HepG2 (cell line): Measurements from ENCODE around the gene ZNF212. TPM values are rescaled to one million over a fixed set of nuclear protein-coding genes. Genes with fewer than 3 reads are reported as not detected.

Experiments used
- DPF2 ChIP-seq: sonication (generic); formaldehyde crosslinking; IDR thresholded peaks from 2 replicates; pipeline ENCODE4 v1.4.0; 2020; ENCODE audit warnings: mild to moderate bottlenecking, low read depth, missing genetic modification reagents, borderline replicate concordance
- HDAC6 ChIP-seq: fragments of 200-600 bp; sonication (generic); IDR thresholded peaks from 2 replicates; pipeline ENCODE4 v1.7.0; 2017; ENCODE audit warnings: mild to moderate bottlenecking, antibody characterized with exemption, low read length, low read depth
- KLF9 ChIP-seq: IDR thresholded peaks from 2 replicates; pipeline ENCODE4 v1.6.1; 2016; ENCODE audit warnings: low read depth
- LCORL ChIP-seq, 2 experiments: fragments of 450-650 bp in 1 of 2; sonication (generic) in 1 of 2; formaldehyde crosslinking in 1 of 2; IDR thresholded peaks; 2 replicates each; pipeline versions ENCODE4 v1.5.0 to v1.6.1; 2017 to 2020; ENCODE audit warnings: antibody characterized with exemption in 1 of 2, missing genetic modification reagents in 1 of 2
- RFX3 ChIP-seq: IDR thresholded peaks from 2 replicates; pipeline ENCODE4 v1.6.1; 2016; ENCODE audit warnings: missing biosample characterization, missing genetic modification reagents
- SOX6 ChIP-seq, 2 experiments: fragments of 450-650 bp in 1 of 2; sonication (generic) in 1 of 2; formaldehyde crosslinking in 1 of 2; IDR thresholded peaks; 2 replicates each; pipeline versions ENCODE4 v1.4.0 to v1.6.1; 2017 to 2020; ENCODE audit warnings: antibody characterized with exemption in 1 of 2, mild to moderate bottlenecking in 1 of 2, missing genetic modification reagents in 1 of 2
- ZZZ3 ChIP-seq: sonication (generic); formaldehyde crosslinking; IDR thresholded peaks from 2 replicates; pipeline ENCODE4 v1.4.0; 2020; ENCODE audit warnings: missing genetic modification reagents, mild to moderate bottlenecking, borderline replicate concordance
- polyA plus RNA-seq, 8 experiments: library from polyadenylated mRNA; depleted of rRNA in 3 of 8; stranded (reverse) in 7 of 8; unstranded in 1 of 8; fragments of >200 nt; fragmentation: Illumina TruSeq in 4 of 8; extraction: Trizol in 4 of 8; gene quantifications; 2 replicates each; pipeline versions ENCODE4 v1.2.1 to v1.2.3, GENCODE V29; 2011 to 2016; ENCODE audit warnings: low read depth in 4 of 8, missing spikeins in 1 of 8, mixed read lengths in 1 of 8; ENCODE audit not compliant: insufficient read depth in 1 of 8
- total RNA-seq, 5 experiments: library from RNA; depleted of rRNA; stranded (reverse); fragments of >200 nt; fragmentation: Illumina TruSeq; extraction: Trizol; gene quantifications; 2 replicates each; pipeline ENCODE4 v1.2.3, GENCODE V29; 2016; ENCODE audit warnings: low read depth in 1 of 5
- TF ChIP-seq, protein P1 (sequence below): sonication (generic); formaldehyde crosslinking; IDR thresholded peaks from 2 replicates; pipeline ENCODE4 v1.5.0; 2020; ENCODE audit warnings: mild to moderate bottlenecking, missing genetic modification reagents
- TF ChIP-seq, protein P2 (sequence below): sonication (generic); formaldehyde crosslinking; IDR thresholded peaks from 2 replicates; pipeline ENCODE4 v1.5.0; 2020; ENCODE audit warnings: missing genetic modification reagents
- TF ChIP-seq, protein P3 (sequence below): IDR thresholded peaks from 2 replicates; pipeline ENCODE4 v1.6.1; 2016; ENCODE audit warnings: low read depth, missing genetic modification reagents, missing compliant biosample characterization
- TF ChIP-seq, protein P4 (sequence below): sonication (generic); formaldehyde crosslinking; IDR thresholded peaks from 2 replicates; pipeline ENCODE4 v1.4.0; 2020; ENCODE audit warnings: mild to moderate bottlenecking, missing genetic modification reagents

Gene ZNF212
- total and polyA plus RNA-seq, 2 of the 13 experiments (the other 11 are each of a cell fraction or from before 2014, with no cell fraction given): 2.6 to 3.8 TPM

DNA sequence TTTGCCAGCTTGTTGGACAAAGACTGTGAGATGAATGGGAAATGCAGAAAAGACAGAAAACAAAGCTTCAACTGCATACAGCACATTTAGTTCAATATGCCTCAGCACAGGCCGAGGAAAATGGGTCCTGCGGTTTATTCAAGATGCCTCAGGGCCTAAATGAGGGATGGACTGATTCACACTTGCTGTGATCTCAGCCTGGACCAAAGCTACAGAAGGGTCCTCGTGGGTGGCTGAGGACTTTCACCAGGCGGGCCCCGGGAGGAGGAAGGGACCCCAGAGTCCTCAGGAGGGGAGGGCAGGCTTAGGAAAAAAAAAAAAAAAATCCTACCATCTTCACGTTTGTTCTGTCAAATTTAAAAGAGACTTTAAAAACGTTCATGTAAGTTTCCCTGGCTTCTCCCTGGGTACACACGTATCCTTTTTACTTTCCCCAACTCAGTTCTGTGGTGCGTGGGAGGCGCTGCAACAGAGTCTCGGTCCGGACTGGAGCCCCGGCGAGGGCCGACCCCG is 21.9 kb downstream of the ZNF212 start (continued):
- TF ChIP-seq HDAC6 (no peak), KLF9 (CRISPR knock-in tag) (no peak), LCORL (IDR thresholded peaks at IDR 0.05) (no peak), LCORL (CRISPR knock-in tag; IDR thresholded peaks at IDR 0.05) (no peak), SOX6 (IDR thresholded peaks at IDR 0.05) (no peak), SOX6 (CRISPR knock-in tag; IDR thresholded peaks at IDR 0.05) (no peak), RFX3 (CRISPR knock-in tag) (no peak), ZZZ3 (no peak), DPF2 (CRISPR knock-in tag) (no peak)
- TF ChIP-seq, protein P1, sequence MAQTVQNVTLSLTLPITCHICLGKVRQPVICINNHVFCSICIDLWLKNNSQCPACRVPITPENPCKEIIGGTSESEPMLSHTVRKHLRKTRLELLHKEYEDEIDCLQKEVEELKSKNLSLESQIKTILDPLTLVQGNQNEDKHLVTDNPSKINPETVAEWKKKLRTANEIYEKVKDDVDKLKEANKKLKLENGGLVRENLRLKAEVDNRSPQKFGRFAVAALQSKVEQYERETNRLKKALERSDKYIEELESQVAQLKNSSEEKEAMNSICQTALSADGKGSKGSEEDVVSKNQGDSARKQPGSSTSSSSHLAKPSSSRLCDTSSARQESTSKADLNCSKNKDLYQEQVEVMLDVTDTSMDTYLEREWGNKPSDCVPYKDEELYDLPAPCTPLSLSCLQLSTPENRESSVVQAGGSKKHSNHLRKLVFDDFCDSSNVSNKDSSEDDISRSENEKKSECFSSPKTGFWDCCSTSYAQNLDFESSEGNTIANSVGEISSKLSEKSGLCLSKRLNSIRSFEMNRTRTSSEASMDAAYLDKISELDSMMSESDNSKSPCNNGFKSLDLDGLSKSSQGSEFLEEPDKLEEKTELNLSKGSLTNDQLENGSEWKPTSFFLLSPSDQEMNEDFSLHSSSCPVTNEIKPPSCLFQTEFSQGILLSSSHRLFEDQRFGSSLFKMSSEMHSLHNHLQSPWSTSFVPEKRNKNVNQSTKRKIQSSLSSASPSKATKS: no peak
- TF ChIP-seq, protein P2, sequence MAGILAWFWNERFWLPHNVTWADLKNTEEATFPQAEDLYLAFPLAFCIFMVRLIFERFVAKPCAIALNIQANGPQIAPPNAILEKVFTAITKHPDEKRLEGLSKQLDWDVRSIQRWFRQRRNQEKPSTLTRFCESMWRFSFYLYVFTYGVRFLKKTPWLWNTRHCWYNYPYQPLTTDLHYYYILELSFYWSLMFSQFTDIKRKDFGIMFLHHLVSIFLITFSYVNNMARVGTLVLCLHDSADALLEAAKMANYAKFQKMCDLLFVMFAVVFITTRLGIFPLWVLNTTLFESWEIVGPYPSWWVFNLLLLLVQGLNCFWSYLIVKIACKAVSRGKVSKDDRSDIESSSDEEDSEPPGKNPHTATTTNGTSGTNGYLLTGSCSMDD (CRISPR knock-in tag): no peak
- TF ChIP-seq, protein P3, sequence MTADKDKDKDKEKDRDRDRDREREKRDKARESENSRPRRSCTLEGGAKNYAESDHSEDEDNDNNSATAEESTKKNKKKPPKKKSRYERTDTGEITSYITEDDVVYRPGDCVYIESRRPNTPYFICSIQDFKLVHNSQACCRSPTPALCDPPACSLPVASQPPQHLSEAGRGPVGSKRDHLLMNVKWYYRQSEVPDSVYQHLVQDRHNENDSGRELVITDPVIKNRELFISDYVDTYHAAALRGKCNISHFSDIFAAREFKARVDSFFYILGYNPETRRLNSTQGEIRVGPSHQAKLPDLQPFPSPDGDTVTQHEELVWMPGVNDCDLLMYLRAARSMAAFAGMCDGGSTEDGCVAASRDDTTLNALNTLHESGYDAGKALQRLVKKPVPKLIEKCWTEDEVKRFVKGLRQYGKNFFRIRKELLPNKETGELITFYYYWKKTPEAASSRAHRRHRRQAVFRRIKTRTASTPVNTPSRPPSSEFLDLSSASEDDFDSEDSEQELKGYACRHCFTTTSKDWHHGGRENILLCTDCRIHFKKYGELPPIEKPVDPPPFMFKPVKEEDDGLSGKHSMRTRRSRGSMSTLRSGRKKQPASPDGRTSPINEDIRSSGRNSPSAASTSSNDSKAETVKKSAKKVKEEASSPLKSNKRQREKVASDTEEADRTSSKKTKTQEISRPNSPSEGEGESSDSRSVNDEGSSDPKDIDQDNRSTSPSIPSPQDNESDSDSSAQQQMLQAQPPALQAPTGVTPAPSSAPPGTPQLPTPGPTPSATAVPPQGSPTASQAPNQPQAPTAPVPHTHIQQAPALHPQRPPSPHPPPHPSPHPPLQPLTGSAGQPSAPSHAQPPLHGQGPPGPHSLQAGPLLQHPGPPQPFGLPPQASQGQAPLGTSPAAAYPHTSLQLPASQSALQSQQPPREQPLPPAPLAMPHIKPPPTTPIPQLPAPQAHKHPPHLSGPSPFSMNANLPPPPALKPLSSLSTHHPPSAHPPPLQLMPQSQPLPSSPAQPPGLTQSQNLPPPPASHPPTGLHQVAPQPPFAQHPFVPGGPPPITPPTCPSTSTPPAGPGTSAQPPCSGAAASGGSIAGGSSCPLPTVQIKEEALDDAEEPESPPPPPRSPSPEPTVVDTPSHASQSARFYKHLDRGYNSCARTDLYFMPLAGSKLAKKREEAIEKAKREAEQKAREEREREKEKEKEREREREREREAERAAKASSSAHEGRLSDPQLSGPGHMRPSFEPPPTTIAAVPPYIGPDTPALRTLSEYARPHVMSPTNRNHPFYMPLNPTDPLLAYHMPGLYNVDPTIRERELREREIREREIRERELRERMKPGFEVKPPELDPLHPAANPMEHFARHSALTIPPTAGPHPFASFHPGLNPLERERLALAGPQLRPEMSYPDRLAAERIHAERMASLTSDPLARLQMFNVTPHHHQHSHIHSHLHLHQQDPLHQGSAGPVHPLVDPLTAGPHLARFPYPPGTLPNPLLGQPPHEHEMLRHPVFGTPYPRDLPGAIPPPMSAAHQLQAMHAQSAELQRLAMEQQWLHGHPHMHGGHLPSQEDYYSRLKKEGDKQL (CRISPR knock-in tag): no peak
- TF ChIP-seq, protein P4, sequence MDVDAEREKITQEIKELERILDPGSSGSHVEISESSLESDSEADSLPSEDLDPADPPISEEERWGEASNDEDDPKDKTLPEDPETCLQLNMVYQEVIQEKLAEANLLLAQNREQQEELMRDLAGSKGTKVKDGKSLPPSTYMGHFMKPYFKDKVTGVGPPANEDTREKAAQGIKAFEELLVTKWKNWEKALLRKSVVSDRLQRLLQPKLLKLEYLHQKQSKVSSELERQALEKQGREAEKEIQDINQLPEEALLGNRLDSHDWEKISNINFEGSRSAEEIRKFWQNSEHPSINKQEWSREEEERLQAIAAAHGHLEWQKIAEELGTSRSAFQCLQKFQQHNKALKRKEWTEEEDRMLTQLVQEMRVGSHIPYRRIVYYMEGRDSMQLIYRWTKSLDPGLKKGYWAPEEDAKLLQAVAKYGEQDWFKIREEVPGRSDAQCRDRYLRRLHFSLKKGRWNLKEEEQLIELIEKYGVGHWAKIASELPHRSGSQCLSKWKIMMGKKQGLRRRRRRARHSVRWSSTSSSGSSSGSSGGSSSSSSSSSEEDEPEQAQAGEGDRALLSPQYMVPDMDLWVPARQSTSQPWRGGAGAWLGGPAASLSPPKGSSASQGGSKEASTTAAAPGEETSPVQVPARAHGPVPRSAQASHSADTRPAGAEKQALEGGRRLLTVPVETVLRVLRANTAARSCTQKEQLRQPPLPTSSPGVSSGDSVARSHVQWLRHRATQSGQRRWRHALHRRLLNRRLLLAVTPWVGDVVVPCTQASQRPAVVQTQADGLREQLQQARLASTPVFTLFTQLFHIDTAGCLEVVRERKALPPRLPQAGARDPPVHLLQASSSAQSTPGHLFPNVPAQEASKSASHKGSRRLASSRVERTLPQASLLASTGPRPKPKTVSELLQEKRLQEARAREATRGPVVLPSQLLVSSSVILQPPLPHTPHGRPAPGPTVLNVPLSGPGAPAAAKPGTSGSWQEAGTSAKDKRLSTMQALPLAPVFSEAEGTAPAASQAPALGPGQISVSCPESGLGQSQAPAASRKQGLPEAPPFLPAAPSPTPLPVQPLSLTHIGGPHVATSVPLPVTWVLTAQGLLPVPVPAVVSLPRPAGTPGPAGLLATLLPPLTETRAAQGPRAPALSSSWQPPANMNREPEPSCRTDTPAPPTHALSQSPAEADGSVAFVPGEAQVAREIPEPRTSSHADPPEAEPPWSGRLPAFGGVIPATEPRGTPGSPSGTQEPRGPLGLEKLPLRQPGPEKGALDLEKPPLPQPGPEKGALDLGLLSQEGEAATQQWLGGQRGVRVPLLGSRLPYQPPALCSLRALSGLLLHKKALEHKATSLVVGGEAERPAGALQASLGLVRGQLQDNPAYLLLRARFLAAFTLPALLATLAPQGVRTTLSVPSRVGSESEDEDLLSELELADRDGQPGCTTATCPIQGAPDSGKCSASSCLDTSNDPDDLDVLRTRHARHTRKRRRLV (CRISPR knock-in tag): no peak
